Right lobe of liver (tissue), 6 donors: ENCODE results near the gene TBC1D25. TPM values are rescaled to one million over a fixed set of nuclear protein-coding genes. Genes with fewer than 3 reads are reported as not detected.

ENCODE experiments used
- ATAC-seq, 4 donors: fragments of 200-7000 bp; cut with Tn5 transposase; one replicate each; pipeline ENCODE4 v1.9.1; 2020; ENCODE audit warnings: mild to moderate bottlenecking in 4 of 4, moderate library complexity in 4 of 4
- DNase-seq, 3 donors: peaks; one replicate each; pipeline ENCODE4 v3.0.0-alpha.2; 2020
- H3K27ac ChIP-seq, 3 donors: fragments of 200-600 bp; one replicate each; pipeline ENCODE4 v1.8.0; 2022
- H3K27me3 ChIP-seq, 2 donors: fragments of 200-600 bp; one replicate each; pipeline ENCODE4 v1.8.0; 2022
- H3K36me3 ChIP-seq, 4 donors: fragments of 200-600 bp; sonication (generic) in 1 of 4; one replicate each; pipeline versions ENCODE4 v1.5.1 to v1.8.0; 2017 to 2022; ENCODE audit warnings: control low read depth in 1 of 4
- H3K4me1 ChIP-seq, 4 donors: fragments of 200-600 bp; sonication (generic) in 1 of 4; one replicate each; pipeline versions ENCODE4 v1.5.1 to v1.8.0; 2017 to 2022; ENCODE audit warnings: control low read depth in 1 of 4
- H3K4me3 ChIP-seq, 3 donors: fragments of 200-600 bp; one replicate each; pipeline ENCODE4 v1.8.0; 2022
- H3K9me3 ChIP-seq, 4 donors: fragments of 200-600 bp; sonication (generic) in 1 of 4; one replicate each; pipeline versions ENCODE4 v1.5.1 to v1.8.0; 2017 to 2022; ENCODE audit warnings: control low read depth in 1 of 4
- POLR2A ChIP-seq: fragments of 450-650 bp; IDR thresholded peaks from one replicate; pipeline ENCODE4 v1.6.1; 2017; ENCODE audit warnings: antibody characterized with exemption, mild to moderate bottlenecking
- WGBS: methylation state at CpG from one replicate; pipeline ENCODE4 v1.1.6; 2018; ENCODE audit warnings: low coverage, low lambda C conversion rate; ENCODE audit not compliant: insufficient coverage; ENCODE audit errors: missing lambda C conversion rate; 5-methylcytosine and 5-hydroxymethylcytosine counted together
- intact Hi-C, 2 donors: fragments of 100-400 bp; cut with DNase I; formaldehyde crosslinking; loops; one replicate each; pipeline versions ENCODE4 v1.11.2 to v1.14.1; 2022
- total RNA-seq, 6 experiments: library from RNA; depleted of rRNA in 2 of 6; stranded (reverse); fragments of >200 nt in 2 of 6; fragmentation: NEBNext Ultra II Directional in 3 of 6; extraction: Animal tissue kit (Norgen Biotek cat#: 25700) in 3 of 6; gene quantifications; one replicate each; pipeline versions ENCODE4 v1.1.0 to v1.2.4, GENCODE V29; 2016 to 2023
- TF ChIP-seq, protein P1 (sequence below), 4 donors: fragments of 200-600 bp in 3 of 4; fragments of 450-650 bp in 1 of 4; IDR thresholded peaks; one replicate each; pipeline versions ENCODE4 v1.5.1 to v1.8.0; 2016 to 2022; ENCODE audit warnings: antibody characterized with exemption in 4 of 4, mild to moderate bottlenecking in 2 of 4
- donor health status: DM: no; HTN: yes; CAD: no.
- donor health status: DM: no; HTN: no; CAD: no.
- donor health status: DM: no; HTN: no; CAD: no.
- donor health status: DM: no; HTN: yes; CAD: no.
- donor health status: DM: no; HTN: yes; CAD: no.

Gene TBC1D25
- total RNA-seq, 6 experiments from 2014 or later, result 4.3 to 7.5 (median 5.6) TPM

DNA sequence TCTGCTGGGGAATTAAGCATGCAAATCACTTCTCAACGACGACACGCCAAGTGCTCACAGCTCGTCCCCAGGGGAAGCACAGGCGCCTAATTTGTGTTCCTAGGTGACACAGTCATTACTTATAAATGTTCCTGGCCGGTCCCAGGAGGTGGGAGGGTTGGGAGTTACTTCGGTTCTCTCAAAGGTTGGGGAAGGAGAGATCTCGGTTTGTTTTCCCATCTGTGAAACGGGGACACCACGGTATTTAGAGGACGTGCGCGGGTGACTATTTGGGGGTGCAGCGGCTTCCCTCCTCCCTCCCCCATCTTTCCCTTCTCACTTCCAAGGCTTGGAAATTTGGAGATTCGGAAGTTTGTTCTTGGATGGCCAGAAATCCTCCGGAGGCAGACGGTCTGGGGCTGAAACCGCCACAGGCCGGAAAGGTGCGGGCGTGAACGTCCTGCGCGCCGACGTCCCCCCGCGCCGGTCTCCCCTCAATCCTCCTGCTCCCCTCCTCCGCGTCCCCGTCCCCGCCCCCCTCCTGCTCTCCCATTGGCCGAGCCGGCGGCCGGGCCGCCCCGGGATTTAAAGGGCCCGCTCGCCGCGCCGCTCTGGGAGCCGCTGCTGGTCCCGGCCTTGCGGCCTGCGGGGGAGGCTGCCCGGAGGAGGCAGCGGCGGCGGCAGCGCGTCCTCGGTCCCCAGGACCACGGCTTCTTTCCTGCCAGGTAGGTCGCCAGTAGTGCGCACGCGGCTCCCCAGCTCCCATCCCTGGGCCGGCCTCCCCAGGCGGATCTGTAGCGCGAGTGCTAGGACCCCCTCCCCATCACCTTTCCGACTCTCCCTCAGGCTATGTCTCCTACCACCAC, 30.9 kb upstream of the TBC1D25 start, which contains the start of gene PORCN:
Gene PORCN (plus strand): TSS at position 593 of the 845 bp plus-strand sequence. CDS start 829 bp downstream, outside the sequence.
- DNase-seq (peak; percentile 84 to 88 (median 86)), ATAC-seq (peak; percentile 92 to 95 (median 93))
- intact Hi-C loops, result no loop called here
- no peaks in the 10 kb centered on the region for H3K4me1 ChIP-seq
- no peaks in the 10 kb centered on the region for H3K27me3 ChIP-seq
- no peaks in the 10 kb centered on the region for H3K36me3 ChIP-seq
- TF ChIP-seq POLR2A, result peak; percentile 38
- TF ChIP-seq, protein P1, sequence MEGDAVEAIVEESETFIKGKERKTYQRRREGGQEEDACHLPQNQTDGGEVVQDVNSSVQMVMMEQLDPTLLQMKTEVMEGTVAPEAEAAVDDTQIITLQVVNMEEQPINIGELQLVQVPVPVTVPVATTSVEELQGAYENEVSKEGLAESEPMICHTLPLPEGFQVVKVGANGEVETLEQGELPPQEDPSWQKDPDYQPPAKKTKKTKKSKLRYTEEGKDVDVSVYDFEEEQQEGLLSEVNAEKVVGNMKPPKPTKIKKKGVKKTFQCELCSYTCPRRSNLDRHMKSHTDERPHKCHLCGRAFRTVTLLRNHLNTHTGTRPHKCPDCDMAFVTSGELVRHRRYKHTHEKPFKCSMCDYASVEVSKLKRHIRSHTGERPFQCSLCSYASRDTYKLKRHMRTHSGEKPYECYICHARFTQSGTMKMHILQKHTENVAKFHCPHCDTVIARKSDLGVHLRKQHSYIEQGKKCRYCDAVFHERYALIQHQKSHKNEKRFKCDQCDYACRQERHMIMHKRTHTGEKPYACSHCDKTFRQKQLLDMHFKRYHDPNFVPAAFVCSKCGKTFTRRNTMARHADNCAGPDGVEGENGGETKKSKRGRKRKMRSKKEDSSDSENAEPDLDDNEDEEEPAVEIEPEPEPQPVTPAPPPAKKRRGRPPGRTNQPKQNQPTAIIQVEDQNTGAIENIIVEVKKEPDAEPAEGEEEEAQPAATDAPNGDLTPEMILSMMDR (IDR thresholded peaks at IDR 0.05), result no peak
- H3K9me3 ChIP-seq, result no peaks in the 10 kb centered on the region
- 36% methylated on average over 13 of the region's 65 CpGs for WGBS
- peak within 1 kb of the TSS in 2 of 3 donors; percentile 5 to 40 for H3K27ac ChIP-seq
- peak within 1 kb of the TSS; percentile 49 to 67 (median 65) for H3K4me3 ChIP-seq

DNA sequence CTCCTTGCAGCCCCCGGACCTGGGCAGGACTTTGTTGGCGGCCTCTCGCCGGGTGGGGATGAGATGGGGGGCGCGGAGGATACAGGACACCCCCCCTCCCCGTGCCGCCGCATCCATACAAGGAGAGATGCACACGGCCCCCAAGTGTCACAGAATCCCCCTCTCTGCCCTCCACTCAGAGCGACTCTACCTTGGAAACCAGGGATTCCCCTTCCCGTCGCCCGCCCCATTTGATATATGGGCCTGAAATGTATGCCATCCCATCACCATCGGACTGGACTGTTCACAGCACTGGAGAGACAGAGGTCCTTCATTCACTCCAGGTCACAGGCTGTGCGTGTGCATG, 30.3 kb upstream of the TBC1D25 start:
- DNase-seq (no peak), ATAC-seq (no peak)
- WGBS, result 53% methylated on average over 4 of the region's 16 CpGs
- H3K4me1 ChIP-seq, result no peaks in the 10 kb centered on the region
- no peaks in the 10 kb centered on the region for H3K9me3 ChIP-seq
- TF ChIP-seq POLR2A, result no peak
- TF ChIP-seq, protein P1 (IDR thresholded peaks at IDR 0.05), result no peak
- peak overlapping the region; percentile 49 to 67 (median 65) for H3K4me3 ChIP-seq
- no peaks in the 10 kb centered on the region for H3K27me3 ChIP-seq
- intact Hi-C loops, result no loop called here
- peak overlapping the region in 1 of 3 donors; percentile 11 for H3K27ac ChIP-seq
- no peaks in the 10 kb centered on the region for H3K36me3 ChIP-seq

DNA sequence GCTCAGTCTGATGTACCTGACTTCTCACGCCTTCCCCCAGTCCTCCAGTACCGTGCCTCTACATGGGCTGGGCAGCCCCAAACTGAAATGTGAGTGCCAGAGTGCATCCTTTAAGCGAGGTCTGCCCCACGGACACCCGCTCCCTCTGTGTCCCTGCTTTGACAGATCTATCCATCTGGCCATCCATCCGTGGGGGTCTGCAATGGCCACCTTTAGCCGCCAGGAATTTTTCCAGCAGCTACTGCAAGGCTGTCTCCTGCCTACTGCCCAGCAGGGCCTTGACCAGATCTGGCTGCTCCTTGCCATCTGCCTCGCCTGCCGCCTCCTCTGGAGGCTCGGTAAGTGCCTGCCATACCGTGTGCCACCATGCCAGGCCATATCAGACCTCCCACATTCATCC, 29.9 kb upstream of the TBC1D25 start:
- H3K27ac ChIP-seq, result no peak overlapping the region
- WGBS, result 81% methylated on average over 6 of the region's 11 CpGs
- DNase-seq, result no peak
- TF ChIP-seq POLR2A, result no peak
- TF ChIP-seq, protein P1 (IDR thresholded peaks at IDR 0.05), result no peak
- intact Hi-C loops, result no loop called here
- H3K4me1 ChIP-seq, result no peaks in the 10 kb centered on the region
- no peaks in the 10 kb centered on the region for H3K9me3 ChIP-seq
- peak overlapping the region in 2 of 3 donors; percentile 65 to 67 for H3K4me3 ChIP-seq
- no peaks in the 10 kb centered on the region for H3K36me3 ChIP-seq
- H3K27me3 ChIP-seq, result no peaks in the 10 kb centered on the region
- ATAC-seq, result no peak

DNA sequence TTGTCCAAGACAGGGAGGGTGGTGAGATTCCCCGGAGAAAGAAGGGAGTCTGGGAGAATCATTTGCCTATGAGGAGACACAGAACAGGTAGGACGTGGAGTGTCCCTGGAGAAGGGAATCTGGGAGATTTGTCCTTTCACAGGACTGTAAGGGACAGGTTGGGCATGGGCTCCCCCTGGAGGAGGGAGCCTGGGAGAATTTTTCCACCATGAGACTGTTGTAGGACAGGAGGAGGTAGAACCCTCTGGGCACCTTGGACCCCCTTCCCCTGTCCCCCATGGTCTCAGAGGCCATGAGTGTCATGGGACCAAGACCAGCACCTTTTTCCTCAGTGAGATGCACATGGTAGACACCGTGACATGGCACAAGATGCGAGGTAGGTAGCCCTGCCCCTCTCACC, 28.0 kb upstream of the TBC1D25 start:
- WGBS, result 36% methylated on average over 3 of the region's 4 CpGs
- Histone ChIP-seq H3K4me3 (no peak overlapping the region), H3K9me3 (no peaks in the 10 kb centered on the region), H3K27ac (no peak overlapping the region), H3K4me1 (no peaks in the 10 kb centered on the region), H3K36me3 (no peaks in the 10 kb centered on the region), H3K27me3 (no peaks in the 10 kb centered on the region)
- peak; percentile 55 to 67 (median 58) for ATAC-seq
- intact Hi-C loops, result no loop called here
- TF ChIP-seq POLR2A, result no peak
- TF ChIP-seq, protein P1 (IDR thresholded peaks at IDR 0.05), result peak; percentile 21 to 49 (median 38)
- no peak for DNase-seq
